Measurements from ENCODE around the gene RNU6-8.
A peak's percentile ranks its signal among the peaks of the same experiment; 100 is the strongest.

RNU6-8 gene

DNA sequence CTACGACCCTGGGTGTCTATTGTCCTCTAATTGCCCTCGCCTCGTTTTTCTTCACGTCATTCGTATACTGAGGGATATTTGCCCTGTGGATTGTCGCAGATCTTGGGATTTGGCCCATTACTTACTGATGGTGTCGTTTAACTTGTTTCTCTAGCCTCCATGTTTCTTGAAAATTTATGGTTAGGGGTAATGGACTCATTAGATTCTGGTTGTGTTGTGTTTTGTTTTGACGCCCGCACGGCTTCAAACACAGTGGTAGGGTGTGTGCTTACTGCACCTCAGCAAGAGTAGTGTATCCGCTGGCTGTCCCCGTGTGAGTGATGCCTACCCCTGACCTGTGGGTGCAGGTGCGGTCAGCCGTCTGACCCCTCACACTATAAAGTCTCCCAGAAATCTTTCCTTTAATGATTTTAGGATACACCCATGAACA lies 874 bp upstream of the RNU6-8 start:
- Mint-ChIP-seq H3K4me3 (peak overlapping the region; percentile 94 to 95 (median 94)), H3K4me1 (peaks cover 12% of the 10 kb centered on the region), H3K27ac (peak overlapping the region; percentile 99 to 100 (median 99)), H3K27me3 (ENCODE audit: low read depth) (peaks cover 6% of the 10 kb centered on the region), H3K9me3 (no peaks in the 10 kb centered on the region), H3K36me3 (ENCODE audit: low read depth) (no peaks in the 10 kb centered on the region)
- TF ChIP-seq, protein P1, sequence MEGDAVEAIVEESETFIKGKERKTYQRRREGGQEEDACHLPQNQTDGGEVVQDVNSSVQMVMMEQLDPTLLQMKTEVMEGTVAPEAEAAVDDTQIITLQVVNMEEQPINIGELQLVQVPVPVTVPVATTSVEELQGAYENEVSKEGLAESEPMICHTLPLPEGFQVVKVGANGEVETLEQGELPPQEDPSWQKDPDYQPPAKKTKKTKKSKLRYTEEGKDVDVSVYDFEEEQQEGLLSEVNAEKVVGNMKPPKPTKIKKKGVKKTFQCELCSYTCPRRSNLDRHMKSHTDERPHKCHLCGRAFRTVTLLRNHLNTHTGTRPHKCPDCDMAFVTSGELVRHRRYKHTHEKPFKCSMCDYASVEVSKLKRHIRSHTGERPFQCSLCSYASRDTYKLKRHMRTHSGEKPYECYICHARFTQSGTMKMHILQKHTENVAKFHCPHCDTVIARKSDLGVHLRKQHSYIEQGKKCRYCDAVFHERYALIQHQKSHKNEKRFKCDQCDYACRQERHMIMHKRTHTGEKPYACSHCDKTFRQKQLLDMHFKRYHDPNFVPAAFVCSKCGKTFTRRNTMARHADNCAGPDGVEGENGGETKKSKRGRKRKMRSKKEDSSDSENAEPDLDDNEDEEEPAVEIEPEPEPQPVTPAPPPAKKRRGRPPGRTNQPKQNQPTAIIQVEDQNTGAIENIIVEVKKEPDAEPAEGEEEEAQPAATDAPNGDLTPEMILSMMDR (IDR thresholded peaks at IDR 0.05; ENCODE audit: unreplicated experiment in 3 of 3) = no peak

DNA sequence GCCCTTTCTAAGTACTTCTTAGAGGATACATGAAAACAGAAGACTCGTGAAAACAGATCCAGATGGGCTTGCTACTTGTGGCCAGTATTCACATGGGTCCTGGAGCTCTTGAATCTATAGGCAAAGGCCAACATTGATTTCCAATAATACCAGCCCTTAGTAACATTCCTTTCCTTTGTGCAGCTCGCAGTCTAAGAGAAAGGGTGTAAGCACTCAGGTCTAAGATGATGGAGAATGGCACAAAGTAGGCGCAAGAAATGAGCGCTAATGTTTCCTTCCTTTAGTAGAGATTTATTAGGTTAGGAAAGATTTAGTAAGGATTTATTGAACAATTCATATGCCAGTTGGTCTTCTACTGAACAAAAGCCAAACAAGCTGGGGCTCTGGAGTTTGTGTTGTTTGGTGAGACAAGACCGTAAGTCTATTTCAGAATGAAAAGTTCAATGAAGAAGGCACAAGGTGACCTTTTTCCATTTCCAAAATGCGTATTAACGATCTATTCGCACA lies 525 bp downstream of the RNU6-8 start:
- Mint-ChIP-seq H3K4me1 (peaks cover 12% of the 10 kb centered on the region), H3K27me3 (ENCODE audit: low read depth) (peaks cover 6% of the 10 kb centered on the region), H3K27ac (peak overlapping the region; percentile 99 to 100 (median 99)), H3K36me3 (ENCODE audit: low read depth) (no peaks in the 10 kb centered on the region), H3K4me3 (peak overlapping the region; percentile 94 to 95 (median 94)), H3K9me3 (no peaks in the 10 kb centered on the region)
- TF ChIP-seq, protein P1 (IDR thresholded peaks at IDR 0.05; ENCODE audit: unreplicated experiment in 3 of 3) = no peak

DNA sequence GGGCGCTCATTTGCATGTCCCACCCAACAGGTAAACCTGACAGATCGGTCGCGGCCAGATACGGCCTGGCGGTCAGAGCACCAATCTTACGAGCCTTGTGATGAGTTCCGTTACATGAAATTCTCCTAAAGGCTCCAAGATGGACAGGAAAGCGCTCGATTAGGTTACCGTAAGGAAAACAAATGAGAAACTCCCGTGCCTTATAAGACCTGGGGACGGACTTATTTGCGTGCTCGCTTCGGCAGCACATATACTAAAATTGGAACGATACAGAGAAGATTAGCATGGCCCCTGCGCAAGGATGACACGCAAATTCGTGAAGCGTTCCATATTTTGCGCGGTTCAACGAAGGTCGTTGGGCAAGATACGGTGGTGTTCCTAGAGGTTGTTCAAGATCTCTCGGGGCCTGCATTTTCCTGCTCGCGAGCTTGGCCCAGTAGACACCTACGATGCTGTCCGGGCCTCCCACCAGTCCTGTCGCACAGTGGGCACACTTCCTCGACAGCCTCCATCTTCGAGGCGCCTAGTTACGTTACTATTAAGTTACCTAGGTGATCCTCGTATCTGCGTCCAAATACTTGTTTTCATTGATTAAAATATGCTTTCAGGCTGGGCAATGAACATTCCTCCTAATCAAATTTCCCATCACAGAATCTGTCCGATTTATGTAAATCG lies 1.1 kb downstream of the RNU6-8 start, which contains the start of gene RNU6-7:
TSS of gene RNU6-7 (plus strand) at position 230 of the 675 bp plus-strand sequence.
- Mint-ChIP-seq H3K27me3 (ENCODE audit: low read depth) (peaks cover 6% of the 10 kb centered on the region), H3K4me3 (peak within 1 kb of the TSS; percentile 94 to 95 (median 94)), H3K27ac (peak within 1 kb of the TSS; percentile 99 to 100 (median 99)), H3K36me3 (ENCODE audit: low read depth) (no peaks in the 10 kb centered on the region), H3K9me3 (no peaks in the 10 kb centered on the region), H3K4me1 (peaks cover 12% of the 10 kb centered on the region)
- TF ChIP-seq, protein P1 (IDR thresholded peaks at IDR 0.05; ENCODE audit: unreplicated experiment in 3 of 3) = no peak

DNA sequence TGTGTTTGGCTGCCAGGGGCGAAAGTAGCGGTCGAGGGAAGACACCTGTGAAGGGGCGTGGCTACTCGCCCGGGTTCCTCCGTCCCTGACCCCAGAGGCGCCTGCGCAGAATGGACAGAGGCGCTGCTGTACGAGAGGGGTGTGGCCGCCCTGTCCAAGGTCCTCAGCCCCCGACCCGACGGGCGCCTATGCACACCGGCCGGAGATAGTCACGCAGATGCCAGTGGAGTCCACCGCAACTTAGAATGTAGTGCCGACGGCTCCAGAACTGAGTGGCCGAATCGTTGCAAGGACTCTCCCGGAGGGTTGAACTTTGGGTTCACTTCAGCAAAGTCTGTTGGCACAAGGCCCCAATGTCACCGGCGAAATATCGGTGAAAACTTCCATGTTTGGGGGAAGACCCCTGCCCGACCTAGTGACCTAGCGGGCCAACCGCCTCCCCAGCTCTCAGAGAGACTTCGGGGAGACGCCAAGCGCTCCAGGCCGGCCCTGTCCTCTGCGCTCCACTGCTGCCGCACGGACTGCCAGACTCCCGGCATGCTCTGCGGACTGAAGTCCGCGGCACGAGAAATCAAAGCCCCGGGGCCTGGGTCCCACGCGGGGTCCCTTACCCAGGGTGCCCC lies 1.8 kb downstream of the RNU6-8 start:
- Mint-ChIP-seq H3K36me3 (ENCODE audit: low read depth) (no peaks in the 10 kb centered on the region), H3K9me3 (no peaks in the 10 kb centered on the region), H3K27me3 (ENCODE audit: low read depth) (peaks cover 1% of the 10 kb centered on the region), H3K27ac (peak overlapping the region; percentile 99 to 100 (median 99)), H3K4me3 (peak overlapping the region; percentile 94 to 95 (median 94)), H3K4me1 (peaks cover 12% of the 10 kb centered on the region)
- TF ChIP-seq, protein P1 (IDR thresholded peaks at IDR 0.05; ENCODE audit: unreplicated experiment in 3 of 3) = no peak

DNA sequence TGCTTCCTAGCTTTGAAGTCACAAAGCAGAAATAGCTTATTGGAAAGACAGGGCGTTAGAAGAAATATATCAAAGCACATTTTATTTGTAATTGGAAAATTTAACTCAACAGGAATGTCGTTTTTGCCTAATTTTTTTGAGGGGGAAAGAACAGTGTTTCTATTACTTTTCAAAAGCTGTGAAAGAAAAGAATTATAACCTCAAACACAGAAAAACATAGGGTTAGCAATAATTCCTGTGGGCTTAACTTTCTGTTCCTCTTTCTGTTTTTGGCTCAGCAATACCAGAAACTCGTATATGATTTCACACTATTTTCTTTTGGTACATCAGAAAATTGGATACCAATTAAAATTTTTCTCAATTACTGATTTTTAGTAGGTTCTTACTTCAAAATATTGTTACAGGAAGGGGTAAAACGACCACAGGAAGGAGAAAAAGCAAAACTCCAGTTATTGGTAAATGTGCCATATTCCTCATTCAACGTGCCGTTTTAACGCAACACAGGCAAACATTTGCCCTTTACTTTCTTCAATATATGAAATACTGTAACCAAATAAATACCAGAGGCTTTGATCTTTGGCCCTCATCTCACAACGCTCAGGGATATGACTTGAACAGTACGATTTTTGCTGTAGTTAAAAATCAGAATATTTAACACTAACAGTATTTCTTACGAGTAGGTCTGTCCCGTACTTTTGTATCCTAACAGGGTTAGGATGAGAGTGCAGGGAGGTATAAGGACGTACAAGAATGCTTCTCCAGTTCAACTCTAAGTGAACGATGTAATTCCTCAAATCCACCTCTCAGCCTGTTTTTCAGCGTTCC lies 2.5 kb downstream of the RNU6-8 start:
- Mint-ChIP-seq H3K36me3 (ENCODE audit: low read depth) (no peaks in the 10 kb centered on the region), H3K9me3 (no peaks in the 10 kb centered on the region), H3K27ac (peak overlapping the region; percentile 99 to 100 (median 99)), H3K4me1 (peaks cover 12% of the 10 kb centered on the region), H3K4me3 (peak overlapping the region; percentile 94 to 95 (median 94)), H3K27me3 (ENCODE audit: low read depth) (no peaks in the 10 kb centered on the region)
- TF ChIP-seq, protein P1 (IDR thresholded peaks at IDR 0.05; ENCODE audit: unreplicated experiment in 3 of 3) = no peak

All from nephron (organoid).